Left forelimb (tissue), 1 donor: ENCODE measurements around the gene SLC1A5.
"Not testable (repeated sequence)": the region's sequence is repeated elsewhere in the genome, so short reads cannot be mapped to it uniquely, and the experiment has no call there.

Experiments
- DNase-seq: peaks from one replicate; pipeline ENCODE4 v3.0.0-alpha.2; 2018; ENCODE audit warnings: low spot score

SLC1A5 gene

DNA sequence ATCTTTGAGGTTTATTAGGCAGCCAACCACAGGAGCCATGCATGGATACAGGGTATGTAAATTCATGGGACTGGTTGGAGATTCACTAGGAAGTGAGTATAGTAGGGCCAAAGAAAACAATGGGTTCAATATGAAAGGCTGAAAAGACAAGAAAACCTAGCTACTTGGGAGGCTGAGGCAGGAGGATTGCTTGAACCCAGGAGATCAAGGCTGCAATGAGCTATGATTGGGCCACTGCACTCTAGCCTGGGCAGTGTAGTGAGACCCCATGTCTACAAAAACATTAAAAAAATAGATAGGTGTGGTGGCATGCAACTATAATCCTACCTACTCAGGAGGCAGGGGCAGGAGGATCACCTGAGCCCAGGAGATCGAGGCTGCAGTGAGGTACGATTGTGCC, 10.3 kb upstream of the SLC1A5 start:
- DNase-seq, result no peak

- DNase-seq, result no peak
These were observed 9.5 kb upstream of the SLC1A5 start for GRCh38 chr19:46797881-46798280.

DNA sequence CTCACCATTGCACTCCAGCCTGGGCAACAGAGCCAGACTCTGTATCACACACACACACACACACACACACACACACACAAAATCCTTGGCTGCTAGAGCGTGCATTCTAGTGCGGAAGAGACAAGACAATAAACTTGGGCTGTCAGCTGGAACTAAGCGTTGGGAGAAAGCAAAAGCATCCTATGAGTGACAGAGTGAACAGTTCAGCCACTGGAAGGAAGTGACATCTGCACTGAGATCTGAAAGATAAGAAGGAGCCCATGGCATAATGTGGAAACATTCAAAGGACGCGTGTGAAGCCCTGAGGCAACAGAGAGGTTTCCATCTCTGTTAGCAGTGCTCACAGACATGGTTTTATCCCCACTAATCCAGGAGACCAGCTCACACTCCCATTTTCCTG, 3.5 kb upstream of the SLC1A5 start:
- no peak for DNase-seq

DNA sequence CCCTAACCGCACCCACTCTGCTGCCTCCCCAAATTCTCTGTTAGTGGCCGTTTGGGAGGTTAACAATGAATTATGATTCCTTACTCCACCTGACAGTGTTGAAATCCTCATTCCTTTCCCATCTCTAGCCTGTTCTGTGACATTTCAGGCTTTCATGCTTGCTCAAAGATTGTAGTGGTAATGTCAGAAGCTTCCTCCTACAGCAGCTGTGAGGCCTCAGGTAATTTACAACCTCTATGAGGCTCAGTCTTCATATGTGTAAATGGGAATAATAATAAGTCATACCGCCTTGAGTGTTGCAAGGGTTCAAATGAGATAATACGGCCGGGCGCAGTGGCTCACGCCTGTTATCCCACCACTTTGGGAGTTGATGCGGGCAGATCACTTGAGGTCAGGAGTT, 977 bp upstream of the SLC1A5 start:
- no peak for DNase-seq

- DNase-seq, result no peak
These were observed 559 bp upstream of the SLC1A5 start for GRCh38 chr19:46788968-46789338.

DNA sequence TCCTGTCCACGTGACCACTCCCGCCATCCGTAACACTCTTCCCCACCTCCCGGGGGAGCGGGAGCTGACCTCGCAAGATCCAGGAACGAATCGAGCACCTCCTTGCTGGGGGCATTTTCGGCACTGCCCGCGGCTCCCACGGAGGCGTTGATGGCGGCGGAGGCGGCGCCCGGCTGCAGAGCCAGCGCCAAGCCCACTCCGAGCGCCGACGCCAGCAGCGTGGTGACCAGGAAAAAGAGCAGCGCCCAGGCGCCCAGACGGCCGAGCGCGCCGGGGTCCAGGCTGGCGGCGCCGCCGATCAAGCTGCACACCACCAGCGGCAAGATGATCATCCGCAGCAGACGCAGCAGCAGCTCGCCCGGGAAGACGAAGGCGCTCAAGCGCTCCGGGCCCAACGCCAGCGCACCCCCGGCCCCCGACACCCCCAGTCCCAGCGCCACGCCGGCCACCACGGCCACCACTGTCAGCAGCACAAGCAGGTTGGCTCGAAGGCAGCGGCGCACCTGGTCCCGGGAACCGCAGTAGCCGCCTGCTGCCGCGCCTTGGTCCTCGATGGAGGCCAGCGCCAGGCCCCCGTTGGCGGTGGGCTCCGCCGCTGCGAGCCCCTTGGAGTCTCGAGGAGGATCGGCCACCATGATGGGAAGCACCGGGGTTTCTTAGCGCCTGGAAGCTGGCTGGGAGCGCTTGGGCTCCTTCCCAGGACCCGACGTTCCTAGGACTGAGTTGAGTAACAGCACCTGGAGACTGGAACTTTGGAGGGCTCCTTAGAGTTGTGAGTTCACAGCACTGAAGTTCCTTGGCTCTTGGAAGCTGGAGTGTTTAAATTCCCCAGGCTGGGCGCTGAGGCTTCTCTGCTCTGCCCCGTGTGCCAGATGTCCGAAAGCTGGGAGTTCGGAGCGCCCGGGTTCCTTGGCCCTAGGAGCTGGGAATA, 798 bp downstream of the SLC1A5 start:
- DNase-seq, result peak; percentile 72

DNA sequence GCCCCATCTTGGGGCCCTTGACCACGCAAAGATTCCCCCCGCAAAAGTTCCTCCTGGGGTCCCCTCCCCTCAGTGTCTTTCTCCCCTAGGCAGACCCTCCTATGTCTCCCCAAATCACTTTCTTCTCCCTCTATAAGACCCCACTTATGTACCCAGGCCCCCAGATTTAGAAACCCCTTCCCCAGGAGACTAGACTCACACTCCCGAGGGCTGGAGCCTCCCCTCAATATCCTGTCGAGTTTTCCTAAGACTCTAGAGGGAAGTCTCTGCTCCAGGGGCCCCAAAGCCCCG, 1.4 kb downstream of the SLC1A5 start:
- no peak for DNase-seq

DNA sequence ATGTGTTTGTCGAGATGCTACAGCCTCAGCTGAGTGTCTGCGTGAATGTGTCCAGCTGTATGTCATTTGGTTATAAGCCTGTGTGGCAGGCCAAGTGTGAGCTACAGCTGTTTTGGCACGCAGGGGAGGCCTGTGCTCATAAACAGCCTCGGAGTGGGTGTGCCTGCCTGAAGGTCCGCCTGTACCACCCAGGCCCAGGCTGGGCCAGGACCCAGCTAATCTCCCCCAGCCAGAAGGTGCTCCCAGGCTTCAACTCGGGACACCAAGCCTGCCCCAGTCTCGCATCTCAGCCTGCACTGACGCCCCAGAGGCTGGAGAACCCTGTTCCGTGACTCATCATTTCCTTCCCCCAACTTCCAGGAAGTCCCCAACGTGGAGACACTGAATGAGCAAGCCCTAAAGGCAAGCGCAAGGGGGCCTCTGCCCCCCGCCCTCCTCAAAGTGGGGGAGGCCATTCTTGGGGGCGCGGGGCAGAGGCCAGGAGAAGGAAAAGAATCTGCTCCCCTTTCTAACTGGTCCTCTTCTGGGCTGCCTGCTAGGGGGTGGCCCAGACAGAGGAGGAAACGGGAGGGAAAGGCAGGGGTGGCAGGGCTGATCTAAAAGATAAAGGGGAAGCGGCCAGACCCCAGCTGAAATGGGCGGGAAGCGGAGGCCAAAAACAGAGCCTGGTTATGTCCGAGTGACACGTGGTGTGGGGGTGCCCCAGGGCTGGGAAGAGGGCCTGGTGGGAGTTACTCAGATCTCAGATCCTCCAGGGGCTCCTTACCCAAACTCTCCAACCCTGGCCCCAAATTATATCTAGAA, 2.0 kb downstream of the SLC1A5 start:
- peak; percentile 86 for DNase-seq

DNA sequence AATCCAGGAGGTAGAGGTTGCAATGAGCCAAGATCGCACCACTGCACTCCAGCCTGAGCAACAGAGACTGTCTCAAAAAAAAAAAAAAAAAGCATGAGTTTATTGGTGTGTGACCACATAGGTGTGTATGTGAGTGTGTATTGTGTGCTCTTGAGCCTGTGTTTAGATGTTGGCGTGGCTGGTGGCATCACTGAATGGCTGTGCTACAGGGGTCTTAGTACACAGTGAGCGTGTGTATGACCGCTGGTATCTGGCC, 2.5 kb downstream of the SLC1A5 start:
- DNase-seq, result no peak

- DNase-seq, result no peak
These were observed 3.1 kb downstream of the SLC1A5 start for GRCh38 chr19:46785054-46785979.

GRCh38 chr19:46784262-46785053, 3.9 kb downstream of the SLC1A5 start:
- peak; percentile 72 for DNase-seq

GRCh38 chr19:46783670-46784069, 4.7 kb downstream of the SLC1A5 start:
- no peak for DNase-seq

DNA sequence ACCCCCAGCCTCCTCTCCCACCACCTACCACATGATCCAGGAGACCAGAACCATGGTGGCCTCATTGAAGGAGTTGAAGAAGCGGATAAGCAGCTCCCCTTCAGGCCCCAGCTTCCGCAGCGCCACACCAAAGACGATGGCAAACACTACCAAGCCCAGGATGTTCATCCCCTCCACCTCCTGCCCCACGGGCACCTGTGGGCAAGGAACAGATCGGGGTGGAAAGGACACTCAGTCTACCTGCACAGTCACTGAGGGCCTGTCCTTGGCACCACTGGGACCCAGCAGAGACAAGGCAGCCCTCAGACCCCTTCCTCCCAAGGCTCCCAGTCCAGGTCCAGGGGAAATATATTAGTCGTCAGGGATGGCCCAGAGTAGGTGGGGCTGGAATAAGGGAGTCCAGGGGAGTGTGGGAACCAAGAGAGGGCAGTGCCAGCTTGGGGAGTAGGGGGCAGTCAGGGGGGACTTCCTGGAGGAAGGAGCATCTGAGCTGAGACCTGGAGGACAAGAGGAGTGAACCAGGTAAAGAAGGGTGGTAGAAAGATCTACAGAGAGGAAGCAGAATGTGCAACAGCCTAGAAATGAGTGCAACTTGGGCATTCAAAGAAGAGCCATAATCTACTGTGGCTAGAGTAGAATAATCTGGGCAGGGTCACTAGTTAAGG, 5.9 kb downstream of the SLC1A5 start:
- DNase-seq, result no peak

- DNase-seq, result not testable (repeated sequence)
These were observed 10.3 kb downstream of the SLC1A5 start for GRCh38 chr19:46777956-46778645.

- no peak for DNase-seq
These were observed 11.2 kb downstream of the SLC1A5 start for GRCh38 chr19:46776927-46777911.

DNA sequence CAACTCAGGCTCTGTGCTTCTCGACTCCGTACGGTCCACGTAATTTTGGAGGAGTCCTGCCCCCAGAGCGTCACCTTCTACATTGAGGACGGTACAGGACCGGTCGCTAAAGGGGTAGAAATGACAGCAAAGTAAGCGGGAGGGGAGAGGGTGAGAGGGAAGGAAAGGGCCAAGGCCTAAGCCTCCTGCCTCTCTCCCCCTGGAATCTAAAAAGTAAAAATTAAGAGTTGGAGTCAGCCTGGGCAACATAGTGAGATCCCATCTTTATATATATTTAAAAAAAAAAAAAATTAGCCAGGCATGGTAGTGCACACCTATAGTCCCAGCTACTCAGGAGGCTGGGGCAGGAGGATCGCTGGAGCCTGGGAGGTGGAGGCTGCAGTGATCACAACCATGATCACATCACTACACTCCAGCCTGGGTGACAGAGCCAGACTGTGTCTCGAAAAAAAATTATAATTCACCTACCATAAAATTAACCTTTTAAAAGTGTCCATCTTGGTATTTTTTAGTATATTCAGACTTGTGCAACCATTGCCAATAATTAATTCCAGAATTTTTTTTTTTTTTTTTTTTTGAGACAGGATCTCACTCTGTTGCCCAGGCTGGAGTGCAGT, 12.6 kb downstream of the SLC1A5 start:
- no peak for DNase-seq

DNA sequence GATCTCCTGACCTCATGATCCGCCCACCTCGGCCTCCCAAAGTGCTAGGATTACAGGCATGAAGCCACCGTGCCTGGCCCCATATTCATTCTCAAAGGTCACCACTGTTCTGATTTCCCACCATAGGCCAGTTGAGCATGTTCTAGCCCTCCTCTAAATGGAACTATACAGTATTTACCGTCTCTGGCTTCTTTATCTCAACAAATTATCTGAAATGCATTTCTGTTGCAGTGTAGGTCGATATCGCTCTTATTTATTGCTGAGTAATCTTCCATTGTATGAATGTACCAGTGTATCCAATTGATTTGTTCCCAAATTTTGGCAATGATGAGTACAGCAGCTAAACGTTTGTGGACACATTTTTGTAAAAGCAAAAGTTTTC, 15.4 kb downstream of the SLC1A5 start:
- DNase-seq, result no peak

DNA sequence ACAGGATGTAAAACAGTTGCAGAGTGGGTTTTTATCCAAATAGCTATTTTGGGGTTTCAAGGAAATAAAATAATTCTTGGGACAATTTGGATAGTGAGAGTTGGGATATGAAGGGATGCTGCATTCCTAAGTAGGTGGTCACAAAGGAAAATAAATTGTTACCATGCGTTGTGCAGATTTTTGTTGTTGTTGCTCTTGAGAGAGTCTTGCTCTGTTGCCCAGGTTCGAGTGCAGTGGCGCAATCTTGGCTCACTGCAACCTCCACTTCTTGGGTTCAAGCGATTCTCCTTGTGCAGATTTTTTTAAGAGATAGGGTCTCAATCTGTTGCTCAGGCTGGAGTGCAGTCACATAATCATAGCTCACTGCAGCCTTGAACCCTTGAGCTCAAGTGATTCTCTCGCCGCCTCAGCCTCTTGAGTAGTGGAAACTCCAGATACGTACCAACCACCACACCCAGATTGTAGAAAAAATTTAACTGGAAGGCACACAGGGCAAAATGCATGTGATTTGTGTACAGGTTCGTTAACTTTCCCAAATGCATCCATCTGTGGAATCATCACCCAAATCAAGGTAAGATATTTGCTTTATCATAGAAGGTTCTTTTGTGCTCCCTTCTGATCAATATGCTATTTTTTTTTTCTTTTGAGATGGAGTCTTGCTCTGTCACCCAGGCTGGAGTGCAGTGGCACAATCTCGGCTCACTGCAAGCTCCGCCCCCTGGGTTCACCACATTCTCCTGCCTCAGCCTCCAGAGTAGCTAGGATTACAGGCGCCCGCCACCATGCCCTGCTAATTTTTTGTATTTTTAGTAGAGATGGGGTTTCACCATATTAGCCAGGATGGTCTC, 16.0 kb downstream of the SLC1A5 start:
- DNase-seq, result no peak
